Ovary (tissue), 3 donors: ENCODE results near the gene SH3GL2.

ENCODE experiments used
- POLR2A ChIP-seq: fragments of 450-650 bp; IDR thresholded peaks from one replicate; pipeline ENCODE4 v1.6.1; 2017; ENCODE audit warnings: antibody characterized with exemption, mild to moderate bottlenecking, moderate library complexity
- TF ChIP-seq, protein P1 (sequence below), 3 donors: fragments of 450-650 bp in 2 of 3; fragments of 200-600 bp in 1 of 3; IDR thresholded peaks; one replicate each; pipeline versions ENCODE4 v1.5.1 to v1.8.0; 2016 to 2022; ENCODE audit warnings: antibody characterized with exemption in 3 of 3, mild to moderate bottlenecking in 1 of 3
- donor health status: DM: no; HTN: no; CAD: no.

DNA sequence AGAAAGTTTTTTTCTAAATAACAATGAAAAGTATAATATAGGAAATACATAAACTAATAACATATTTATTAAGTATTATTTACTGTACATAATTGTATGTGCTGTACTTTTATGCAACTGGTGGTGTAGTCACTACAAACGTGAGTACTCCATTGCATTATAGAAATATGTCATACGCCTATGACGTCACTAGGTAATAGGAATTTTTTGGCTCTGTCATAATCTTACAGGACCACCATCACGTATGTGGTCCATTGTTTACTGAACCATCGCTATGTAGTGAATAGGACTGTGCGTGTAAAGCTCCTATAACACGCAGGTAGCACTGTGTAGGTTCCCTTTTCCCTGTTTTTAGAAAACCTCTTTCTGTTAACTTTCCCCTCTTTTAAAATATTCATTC is 255.0 kb downstream of the SH3GL2 start:
- TF ChIP-seq POLR2A = no peak
- TF ChIP-seq, protein P1, sequence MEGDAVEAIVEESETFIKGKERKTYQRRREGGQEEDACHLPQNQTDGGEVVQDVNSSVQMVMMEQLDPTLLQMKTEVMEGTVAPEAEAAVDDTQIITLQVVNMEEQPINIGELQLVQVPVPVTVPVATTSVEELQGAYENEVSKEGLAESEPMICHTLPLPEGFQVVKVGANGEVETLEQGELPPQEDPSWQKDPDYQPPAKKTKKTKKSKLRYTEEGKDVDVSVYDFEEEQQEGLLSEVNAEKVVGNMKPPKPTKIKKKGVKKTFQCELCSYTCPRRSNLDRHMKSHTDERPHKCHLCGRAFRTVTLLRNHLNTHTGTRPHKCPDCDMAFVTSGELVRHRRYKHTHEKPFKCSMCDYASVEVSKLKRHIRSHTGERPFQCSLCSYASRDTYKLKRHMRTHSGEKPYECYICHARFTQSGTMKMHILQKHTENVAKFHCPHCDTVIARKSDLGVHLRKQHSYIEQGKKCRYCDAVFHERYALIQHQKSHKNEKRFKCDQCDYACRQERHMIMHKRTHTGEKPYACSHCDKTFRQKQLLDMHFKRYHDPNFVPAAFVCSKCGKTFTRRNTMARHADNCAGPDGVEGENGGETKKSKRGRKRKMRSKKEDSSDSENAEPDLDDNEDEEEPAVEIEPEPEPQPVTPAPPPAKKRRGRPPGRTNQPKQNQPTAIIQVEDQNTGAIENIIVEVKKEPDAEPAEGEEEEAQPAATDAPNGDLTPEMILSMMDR (IDR thresholded peaks at IDR 0.05) = no peak
